Activated CD4-positive, CD25-positive, alpha-beta regulatory T cell treated with anti-CD3 and anti-CD28 coated beads, Interleukin-2, amount 50 U/mL, for 16 hours (primary cell): Measurements from ENCODE around the gene PLEKHA8.

Experiments
- DNase-seq: peaks from one replicate; pipeline ENCODE4 v3.0.0-alpha.2; 2020; ENCODE audit warnings: low read depth, low spot score

PLEKHA8 gene

DNA sequence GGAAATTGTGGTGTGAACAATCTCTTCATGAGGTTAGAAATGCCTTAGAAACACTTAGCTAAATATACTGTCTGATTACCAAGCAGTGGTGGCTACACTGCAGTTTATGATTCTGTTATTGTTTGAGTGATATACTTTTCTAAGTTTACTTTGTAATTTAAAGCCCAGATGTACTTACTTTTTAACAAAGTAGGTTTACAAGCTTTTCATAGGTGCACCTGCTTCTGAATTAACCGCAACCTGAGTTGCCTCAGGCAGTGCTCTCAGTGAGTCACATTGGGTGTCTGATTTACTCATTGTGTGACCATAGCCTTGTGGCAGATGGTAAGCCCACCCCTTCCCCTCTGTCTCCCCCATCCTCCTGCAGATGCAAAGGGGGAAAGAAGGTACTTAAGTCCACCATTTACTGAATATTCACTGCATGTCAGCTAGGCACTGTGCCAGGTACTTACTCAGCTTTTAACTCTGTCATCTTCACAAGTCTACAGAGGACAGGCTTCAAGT is 115.6 kb downstream of the PLEKHA8 start:
- DNase-seq, result no peak

- DNase-seq, result no peak
Measured at GRCh38 chr7:30144657-30145306, 116.6 kb downstream of the PLEKHA8 start.

DNA sequence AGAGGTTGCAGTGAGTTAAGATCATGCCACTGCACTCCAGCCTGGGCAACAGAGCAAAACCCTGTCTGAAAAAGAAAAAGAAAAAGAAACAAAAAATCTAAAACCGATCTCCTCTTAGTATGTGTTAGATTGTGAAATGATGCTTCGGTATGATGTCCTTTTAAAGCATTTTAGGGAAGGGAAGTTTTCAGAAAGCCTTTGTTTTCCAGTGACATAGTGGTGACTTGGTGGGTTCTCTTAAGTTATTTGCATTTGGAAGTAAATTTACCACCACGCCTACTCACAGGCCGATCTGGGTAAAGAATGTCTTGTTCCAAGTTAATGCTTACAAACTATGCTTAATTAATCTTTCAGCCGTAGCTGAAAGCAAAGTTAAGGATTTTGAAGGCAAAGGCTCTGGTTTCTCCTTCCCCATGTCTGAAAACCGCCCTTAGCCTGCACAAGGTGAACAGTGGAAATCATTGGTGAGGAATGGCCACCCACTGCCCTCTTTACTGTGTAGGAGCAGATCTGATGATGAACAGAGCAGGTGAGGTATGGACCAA is 117.3 kb downstream of the PLEKHA8 start:
- DNase-seq, result no peak

- no peak for DNase-seq
Measured at GRCh38 chr7:30146127-30146612, 118.0 kb downstream of the PLEKHA8 start.

- DNase-seq, result no peak
Measured at GRCh38 chr7:30147223-30147622, 119.0 kb downstream of the PLEKHA8 start.

- no peak for DNase-seq
Measured at GRCh38 chr7:30147785-30148184, 119.6 kb downstream of the PLEKHA8 start.

DNA sequence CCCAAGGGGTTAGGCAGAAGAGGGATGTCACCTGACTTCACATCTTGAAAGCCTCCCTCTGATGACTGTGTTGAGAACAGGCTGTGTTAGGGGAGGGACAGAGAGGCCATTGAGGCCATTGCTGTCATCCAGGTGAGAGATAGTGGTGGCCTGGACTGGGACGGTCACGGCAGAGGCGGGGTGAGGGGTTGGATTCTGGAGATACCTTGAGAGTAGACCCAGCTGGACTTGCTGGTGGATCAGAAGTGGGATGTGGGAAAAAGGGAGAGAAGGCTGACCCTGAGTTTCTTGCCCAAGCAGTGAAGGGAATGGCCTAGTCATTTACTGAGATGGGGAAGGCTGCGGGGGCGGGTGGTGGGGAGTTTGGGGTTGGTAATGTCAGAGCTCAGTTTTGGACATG is 120.2 kb downstream of the PLEKHA8 start:
- DNase-seq, result no peak

DNA sequence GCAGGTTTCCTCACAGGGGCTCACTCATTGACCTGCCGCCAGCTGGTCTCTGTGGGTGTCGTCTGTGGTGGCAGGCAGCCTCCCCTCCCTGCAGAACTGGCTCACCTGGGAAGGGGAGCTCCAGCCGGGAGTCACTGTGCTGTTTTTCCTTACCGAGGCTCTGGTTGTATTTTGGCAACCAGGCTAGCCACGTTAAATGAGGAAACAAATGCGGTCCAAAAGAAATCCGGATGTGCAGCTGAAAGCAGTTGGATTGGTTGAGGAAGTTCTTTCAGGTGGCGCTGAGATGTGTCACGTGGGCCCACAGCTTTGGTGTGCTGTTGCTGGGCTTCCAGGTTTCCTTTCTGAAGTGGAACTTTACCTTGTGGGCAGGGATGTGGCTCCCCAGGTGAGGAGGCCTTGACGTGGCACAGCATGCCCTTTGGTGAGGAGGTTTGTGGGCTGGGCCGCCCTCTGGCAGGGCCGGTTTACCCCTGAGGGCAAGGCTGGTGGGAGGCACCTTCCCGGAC is 120.8 kb downstream of the PLEKHA8 start:
- no peak for DNase-seq

DNA sequence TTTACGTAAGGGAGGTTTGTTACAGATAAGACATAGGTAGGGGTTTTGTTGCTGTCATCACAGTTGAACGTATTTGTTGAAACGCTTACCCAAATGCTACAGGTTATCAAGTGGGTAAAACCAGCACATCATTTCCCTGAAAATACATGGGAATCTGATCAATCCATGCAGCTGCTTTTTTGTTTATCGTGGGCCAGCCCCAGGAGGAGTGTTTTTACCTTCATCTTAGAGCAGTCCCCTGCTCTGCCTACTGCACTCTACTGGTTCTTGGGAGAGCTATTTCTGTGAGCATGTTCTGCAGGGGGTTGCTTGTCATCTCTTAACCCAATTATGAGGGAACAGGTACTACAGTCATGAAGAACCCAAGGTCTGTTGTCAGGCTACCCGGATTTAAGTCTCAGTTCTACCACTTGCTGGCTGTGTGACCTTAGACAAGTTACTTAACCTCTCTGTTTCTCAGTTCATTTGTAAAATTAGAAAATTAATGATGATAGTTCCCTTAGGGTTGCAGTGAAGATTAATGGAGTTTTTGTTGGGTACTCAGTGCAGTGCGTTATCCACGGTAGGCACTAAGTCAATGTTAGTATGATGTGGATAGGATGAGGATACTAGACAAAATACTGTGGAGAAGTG is 121.5 kb downstream of the PLEKHA8 start:
- DNase-seq, result no peak

DNA sequence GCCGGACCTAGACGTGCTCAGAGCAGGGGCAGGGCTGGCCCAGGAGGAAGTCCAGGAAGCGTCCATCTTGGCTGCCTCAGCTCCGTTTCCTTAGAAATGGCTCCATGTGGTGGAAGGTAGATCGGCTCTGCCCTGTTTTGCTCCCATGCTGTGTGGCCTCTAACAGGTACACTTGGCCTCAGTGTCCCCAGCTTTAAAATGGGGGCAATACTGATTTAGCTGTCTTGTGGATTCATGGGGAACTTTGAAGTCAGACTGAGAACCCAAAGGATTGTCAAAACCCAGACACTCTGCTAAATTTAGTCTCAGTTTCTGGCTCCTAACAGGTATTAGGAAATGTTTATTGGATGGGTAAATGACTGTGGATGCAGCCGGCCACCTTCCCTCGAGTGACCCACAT is 122.5 kb downstream of the PLEKHA8 start:
- DNase-seq, result no peak

- DNase-seq, result no peak
Measured at GRCh38 chr7:30154111-30154587, 125.9 kb downstream of the PLEKHA8 start.

GRCh38 chr7:30155481-30155880 is 127.3 kb downstream of the PLEKHA8 start:
- no peak for DNase-seq

GRCh38 chr7:30157204-30157603 is 129.0 kb downstream of the PLEKHA8 start:
- no peak for DNase-seq

DNA sequence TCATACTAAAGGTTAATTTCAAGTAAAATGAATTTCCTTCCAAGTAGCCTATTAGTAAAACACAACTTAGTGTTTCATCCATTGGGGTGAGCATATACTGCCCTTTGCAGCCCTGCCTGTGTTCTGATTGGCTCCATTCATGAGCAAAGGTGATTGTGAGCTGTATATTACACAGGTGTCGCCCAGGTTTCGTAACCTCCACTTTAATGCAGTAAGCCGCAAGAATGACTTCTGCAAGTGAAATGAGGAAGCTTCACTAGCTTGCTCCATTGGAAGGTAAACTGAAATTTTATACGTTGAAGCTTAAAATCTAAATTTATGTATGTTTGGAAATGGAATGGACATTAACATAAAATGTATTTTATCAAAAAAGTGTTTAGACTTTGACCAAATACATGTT is 131.0 kb downstream of the PLEKHA8 start:
- DNase-seq, result no peak

GRCh38 chr7:30159698-30160143 is 131.5 kb downstream of the PLEKHA8 start:
- no peak for DNase-seq

DNA sequence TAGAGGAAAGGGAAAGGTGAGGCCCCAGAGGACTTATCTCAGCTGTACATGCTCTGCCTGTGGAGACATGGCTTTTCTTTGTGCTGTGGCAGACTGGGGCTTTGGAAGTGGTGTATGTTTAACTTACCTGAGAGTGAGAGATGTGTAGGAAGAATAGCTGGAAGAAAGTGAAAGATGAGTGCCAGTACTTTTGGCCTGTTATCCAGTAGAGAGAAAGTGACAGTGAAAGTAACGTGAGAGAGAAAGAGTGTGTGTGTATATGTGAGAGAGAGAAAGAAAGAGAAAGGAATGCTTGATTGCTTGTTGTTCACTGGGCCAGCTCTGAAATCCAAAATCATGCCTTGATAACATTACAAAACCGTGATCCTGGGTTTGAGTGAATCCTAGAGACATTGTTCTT is 132.1 kb downstream of the PLEKHA8 start:
- no peak for DNase-seq

GRCh38 chr7:30162133-30162532 is 133.9 kb downstream of the PLEKHA8 start:
- no peak for DNase-seq

- DNase-seq, result no peak
Measured at GRCh38 chr7:30162622-30163124, 134.5 kb downstream of the PLEKHA8 start.

DNA sequence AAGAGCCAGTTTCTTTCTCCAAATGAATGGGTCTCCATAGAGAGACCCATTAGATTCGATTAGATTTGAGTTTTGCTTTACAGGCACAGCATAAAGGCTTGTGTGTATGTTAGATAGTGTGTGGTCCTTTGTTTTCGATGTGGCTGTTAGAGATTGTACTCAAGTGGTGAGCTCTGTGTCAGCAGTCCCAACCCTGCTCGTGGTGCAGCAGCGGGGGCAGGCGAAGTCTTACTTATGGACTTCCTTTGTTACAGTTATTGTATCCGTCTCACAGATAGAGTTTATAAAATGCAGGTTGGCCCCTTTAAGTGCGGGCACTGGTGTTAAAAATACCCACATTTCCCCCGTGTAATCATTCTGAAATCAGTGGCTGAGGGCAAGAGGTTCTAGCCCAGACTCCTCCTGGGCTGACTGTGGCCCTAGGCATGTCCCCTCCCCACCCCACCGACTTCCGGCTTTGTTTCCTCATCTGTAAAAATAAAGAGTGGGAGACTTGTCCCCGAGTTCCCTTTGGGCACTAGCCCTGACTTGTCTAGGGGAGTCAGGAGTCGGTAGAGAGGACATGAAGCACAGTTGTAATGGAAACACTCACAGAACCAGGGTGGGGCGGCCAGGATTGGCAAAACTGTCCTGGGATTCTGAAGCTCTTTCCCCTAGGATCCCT is 135.2 kb downstream of the PLEKHA8 start:
- no peak for DNase-seq

DNA sequence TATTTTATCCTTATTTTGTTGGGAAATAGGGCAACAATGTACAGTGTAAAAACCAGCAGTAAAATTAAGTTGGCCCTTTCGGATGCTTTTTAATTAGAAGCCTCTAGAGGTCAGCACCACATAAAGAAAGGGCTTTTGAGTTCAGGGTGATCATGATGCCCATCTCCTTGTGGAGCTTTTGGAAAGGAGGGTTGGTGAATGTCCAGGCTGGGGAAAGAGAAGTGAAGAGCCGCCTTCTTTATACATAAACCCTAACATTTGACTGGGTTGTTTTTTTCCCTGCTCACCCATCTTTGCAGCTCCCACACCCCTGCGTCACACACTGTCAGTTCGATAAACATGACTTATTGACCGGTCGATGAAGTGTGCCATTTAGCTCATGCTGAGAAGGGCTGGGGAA is 136.4 kb downstream of the PLEKHA8 start:
- DNase-seq, result no peak

GRCh38 chr7:30165590-30165989 is 137.4 kb downstream of the PLEKHA8 start:
- no peak for DNase-seq
